H1 (cell line): ENCODE data around the gene TADA1. TPM values are rescaled to one million over a fixed set of nuclear protein-coding genes. Genes with fewer than 3 reads are reported as not detected.

Source experiments
- CEBPB ChIP-seq: IDR thresholded peaks from 2 replicates; pipeline ENCODE4 v1.6.1; 2012; ENCODE audit warnings: low read depth, low read length
- FOSL1 ChIP-seq: IDR thresholded peaks from 2 replicates; pipeline ENCODE4 v1.6.1; 2011; ENCODE audit warnings: mild to moderate bottlenecking, low read depth, low read length, moderate library complexity; ENCODE audit not compliant: insufficient read depth
- KDM5A ChIP-seq: fragments of 200-600 bp; IDR thresholded peaks from 2 replicates; pipeline ENCODE4 v1.7.1; 2012; ENCODE audit warnings: mild to moderate bottlenecking, low read length, inconsistent platforms, mixed read lengths
- POLR2AphosphoS5 ChIP-seq: IDR thresholded peaks from 2 replicates; pipeline ENCODE4 v1.6.1; 2011; ENCODE audit warnings: low read depth, low read length
- RFX5 ChIP-seq: IDR thresholded peaks from 2 replicates; pipeline ENCODE4 v1.6.1; 2011; ENCODE audit warnings: low read depth, low read length, improper control_type of control experiment, borderline replicate concordance
- SP1 ChIP-seq: IDR thresholded peaks from 2 replicates; pipeline ENCODE4 v1.6.1; 2011; ENCODE audit warnings: low read depth, low read length
- USF2 ChIP-seq: IDR thresholded peaks from 2 replicates; pipeline ENCODE4 v1.6.1; 2011; ENCODE audit warnings: low read length, improper control_type of control experiment
- polyA plus RNA-seq, 7 experiments: library from polyadenylated mRNA; depleted of rRNA in 3 of 7; stranded (reverse) in 5 of 7; unstranded in 2 of 7; fragments of >200 nt in 5 of 7; fragments of 200-250 nt in 2 of 7; gene quantifications; 1 replicate in 5 of 7; 2 replicates in 1 of 7; 4 replicates in 1 of 7; pipeline versions ENCODE4 v1.2.1 to v1.2.3, GENCODE V29; 2011 to 2013; ENCODE audit warnings: missing spikeins in 2 of 7, mixed read lengths in 2 of 7
- total RNA-seq: library from RNA; stranded (reverse); fragmentation: NEBNext Ultra II Directional; extraction: Animal tissue kit (Norgen Biotek cat#: 25700); gene quantifications from 2 replicates; pipeline ENCODE4 v1.2.1, GENCODE V29; 2021

TADA1 gene
- total and polyA plus RNA-seq, 2 of the 8 experiments (the other 6 are each of a cell fraction or from before 2014, with no cell fraction given) = 21.1 to 23.6 TPM

- TF ChIP-seq USF2 = no peak
- no peak for TF ChIP-seq FOSL1
- TF ChIP-seq SP1 = no peak
- no peak for TF ChIP-seq POLR2AphosphoS5
- TF ChIP-seq CEBPB = no peak
- no peak for TF ChIP-seq KDM5A
- TF ChIP-seq RFX5 = no peak
Measured at GRCh38 chr1:166920561-166921475, 44.8 kb upstream of the TADA1 start (continued).
